OCI-LY3 (cell line): Measurements from ENCODE around the gene GPATCH8.
A peak's percentile ranks its signal among the peaks of the same experiment; 100 is the strongest.

Source experiments
- H2AFZ ChIP-seq: fragments of 200-600, 300-600 bp; shearing (Covaris generic); 2 replicates; pipeline ENCODE4 v1.6.0; 2014; ENCODE audit warnings: antibody characterized with exemption, low read depth, low read length
- H3K27ac ChIP-seq: fragments of 200-600, 300-600 bp; sonication (generic); 2 replicates; pipeline ENCODE4 v1.5.1; 2014; ENCODE audit warnings: mild to moderate bottlenecking, low read length, moderate library complexity, mixed read lengths
- H3K27me3 ChIP-seq: fragments of 200-600, 300-600 bp; sonication (generic); 2 replicates; pipeline ENCODE4 v1.6.1; 2014; ENCODE audit warnings: low read depth, low read length, mixed read lengths
- H3K36me3 ChIP-seq: fragments of 200-600, 300-600 bp; sonication (generic); replicated peaks from 2 replicates; pipeline ENCODE3; 2014; ENCODE audit warnings: low read depth, low read length, mixed read lengths
- H3K4me1 ChIP-seq: fragments of 300-600, 200-600 bp; sonication (generic); 2 replicates; pipeline ENCODE4 v1.6.1; 2014; ENCODE audit warnings: low read length, mixed read lengths
- H3K4me2 ChIP-seq: fragments of 200-600, 300-600 bp; sonication (generic); 2 replicates; pipeline ENCODE4 v1.6.1; 2014; ENCODE audit warnings: low read length, mixed read lengths
- H3K4me3 ChIP-seq: fragments of 300-600, 200-600 bp; sonication (generic); 2 replicates; pipeline ENCODE4 v1.5.1; 2014; ENCODE audit warnings: antibody characterized with exemption, mild to moderate bottlenecking, low read length, moderate library complexity
- H3K79me2 ChIP-seq: fragments of 300-600, 200-600 bp; shearing (Covaris generic); 2 replicates; pipeline ENCODE4 v1.6.1; 2014; ENCODE audit warnings: mild to moderate bottlenecking, low read length, mixed read lengths
- H3K9ac ChIP-seq: fragments of 300-600, 200-600 bp; shearing (Covaris generic); 2 replicates; pipeline ENCODE4 v1.6.0; 2014; ENCODE audit warnings: mild to moderate bottlenecking, low read length, moderate library complexity
- H3K9me3 ChIP-seq: fragments of 200-600, 300-600 bp; shearing (Covaris generic); 2 replicates; pipeline ENCODE4 v1.6.1; 2014; ENCODE audit warnings: low read length, mixed read lengths; ENCODE audit not compliant: insufficient read depth
- H4K20me1 ChIP-seq: fragments of 200-600, 300-600 bp; sonication (generic); 2 replicates; pipeline ENCODE4 v1.6.1; 2016; ENCODE audit warnings: low read length, mixed read lengths; ENCODE audit not compliant: insufficient read depth
- EZH2phosphoT487 ChIP-seq: fragments of 200-600 bp; shearing (Covaris generic); IDR thresholded peaks from 2 replicates; pipeline ENCODE4 v1.6.1; 2018; ENCODE audit warnings: antibody characterized with exemption, mixed run types, low read depth
- TF ChIP-seq, protein P1 (sequence below): fragments of 200-600, 300-600 bp; sonication (generic); IDR thresholded peaks from 2 replicates; pipeline ENCODE4 v1.5.1; 2014; ENCODE audit warnings: antibody characterized with exemption, low read length, low read depth

Gene GPATCH8

GRCh38 chr17:44501866-44502375 is 1.3 kb downstream of the GPATCH8 start:
- Histone ChIP-seq H3K27me3 (no peaks in the 10 kb centered on the region), H3K4me2 (peak overlapping the region; percentile 92), H3K79me2 (peaks cover 68% of the 10 kb centered on the region), H2AFZ (no peak overlapping the region), H3K4me1 (peaks cover 21% of the 10 kb centered on the region), H3K27ac (peak overlapping the region; percentile 82; the same call in 1 of the 2 replicates), H3K9me3 (no peaks in the 10 kb centered on the region), H4K20me1 (peaks cover 51% of the 10 kb centered on the region), H3K9ac (peak overlapping the region; percentile 89), H3K4me3 (peak overlapping the region; percentile 94), H3K36me3 (peaks cover 5% of the 10 kb centered on the region)
- TF ChIP-seq, protein P1, sequence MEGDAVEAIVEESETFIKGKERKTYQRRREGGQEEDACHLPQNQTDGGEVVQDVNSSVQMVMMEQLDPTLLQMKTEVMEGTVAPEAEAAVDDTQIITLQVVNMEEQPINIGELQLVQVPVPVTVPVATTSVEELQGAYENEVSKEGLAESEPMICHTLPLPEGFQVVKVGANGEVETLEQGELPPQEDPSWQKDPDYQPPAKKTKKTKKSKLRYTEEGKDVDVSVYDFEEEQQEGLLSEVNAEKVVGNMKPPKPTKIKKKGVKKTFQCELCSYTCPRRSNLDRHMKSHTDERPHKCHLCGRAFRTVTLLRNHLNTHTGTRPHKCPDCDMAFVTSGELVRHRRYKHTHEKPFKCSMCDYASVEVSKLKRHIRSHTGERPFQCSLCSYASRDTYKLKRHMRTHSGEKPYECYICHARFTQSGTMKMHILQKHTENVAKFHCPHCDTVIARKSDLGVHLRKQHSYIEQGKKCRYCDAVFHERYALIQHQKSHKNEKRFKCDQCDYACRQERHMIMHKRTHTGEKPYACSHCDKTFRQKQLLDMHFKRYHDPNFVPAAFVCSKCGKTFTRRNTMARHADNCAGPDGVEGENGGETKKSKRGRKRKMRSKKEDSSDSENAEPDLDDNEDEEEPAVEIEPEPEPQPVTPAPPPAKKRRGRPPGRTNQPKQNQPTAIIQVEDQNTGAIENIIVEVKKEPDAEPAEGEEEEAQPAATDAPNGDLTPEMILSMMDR = no peak
- no peak for TF ChIP-seq EZH2phosphoT487

DNA sequence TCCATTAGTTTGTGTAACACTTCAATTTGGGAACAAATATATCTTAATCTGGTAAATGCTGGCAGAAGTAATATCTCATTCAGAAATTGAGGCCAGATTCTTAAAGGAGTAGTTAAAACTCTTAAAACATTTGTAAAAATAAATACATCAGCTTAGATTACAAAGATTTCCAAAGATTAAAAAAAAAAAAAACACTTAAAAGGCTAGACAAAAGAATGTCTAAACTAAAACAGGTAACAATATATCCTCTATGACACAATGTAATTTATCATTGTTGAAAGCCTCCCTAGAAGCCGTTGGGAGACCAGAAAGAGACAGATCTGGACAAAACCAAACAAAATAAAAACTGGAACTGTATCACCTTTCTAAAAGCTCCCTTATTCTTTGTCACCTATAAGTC is 3.5 kb downstream of the GPATCH8 start:
- Histone ChIP-seq H3K27ac (no peak overlapping the region), H3K4me2 (no peak overlapping the region), H3K4me1 (peaks cover 21% of the 10 kb centered on the region), H3K27me3 (no peaks in the 10 kb centered on the region), H3K79me2 (peaks cover 90% of the 10 kb centered on the region), H3K4me3 (no peak overlapping the region), H3K36me3 (peaks cover 12% of the 10 kb centered on the region), H4K20me1 (peaks cover 73% of the 10 kb centered on the region), H3K9ac (no peak overlapping the region), H2AFZ (no peak overlapping the region), H3K9me3 (no peaks in the 10 kb centered on the region)
- TF ChIP-seq EZH2phosphoT487 = no peak
- TF ChIP-seq, protein P1 = no peak

GRCh38 chr17:44496815-44497214 is 6.4 kb downstream of the GPATCH8 start:
- no peak overlapping the region for H3K4me2 ChIP-seq
- H3K4me1 ChIP-seq = peaks cover 15% of the 10 kb centered on the region
- no peak overlapping the region for H3K4me3 ChIP-seq
- no peak overlapping the region for H2AFZ ChIP-seq
- peaks cover 90% of the 10 kb centered on the region for H4K20me1 ChIP-seq
- H3K27ac ChIP-seq = no peak overlapping the region
- TF ChIP-seq, protein P1 = no peak
- TF ChIP-seq EZH2phosphoT487 = no peak
- peaks cover 100% of the 10 kb centered on the region for H3K79me2 ChIP-seq
- no peaks in the 10 kb centered on the region for H3K9me3 ChIP-seq
- peaks cover 23% of the 10 kb centered on the region for H3K36me3 ChIP-seq
- no peak overlapping the region for H3K9ac ChIP-seq
- H3K27me3 ChIP-seq = no peaks in the 10 kb centered on the region

DNA sequence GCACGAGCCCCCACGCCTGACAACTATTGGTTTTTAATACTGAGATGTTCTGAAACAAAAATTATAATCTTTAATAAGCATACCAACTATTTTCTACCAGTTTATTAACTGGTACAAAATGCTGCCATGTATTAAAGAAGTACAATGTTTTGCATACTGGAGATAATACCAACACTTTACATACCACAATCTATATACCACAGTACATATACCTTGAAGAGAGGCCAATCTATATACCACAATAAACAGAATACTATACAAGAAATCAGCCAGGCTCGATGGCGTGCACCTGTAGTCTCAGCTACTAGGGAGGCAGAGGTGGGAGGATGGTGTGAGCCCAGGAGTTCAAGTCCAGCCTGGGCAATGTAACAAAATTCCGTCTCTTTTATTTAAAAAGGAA is 9.9 kb downstream of the GPATCH8 start:
- TF ChIP-seq EZH2phosphoT487 = no peak
- TF ChIP-seq, protein P1 = no peak
- H3K79me2 ChIP-seq = peaks cover 100% of the 10 kb centered on the region
- peaks cover 4% of the 10 kb centered on the region; the same call in 1 of the 2 replicates for H3K4me1 ChIP-seq
- peaks cover 72% of the 10 kb centered on the region for H4K20me1 ChIP-seq
- no peak overlapping the region for H3K4me3 ChIP-seq
- peaks cover 32% of the 10 kb centered on the region for H3K36me3 ChIP-seq
- H3K27ac ChIP-seq = no peak overlapping the region
- H3K9me3 ChIP-seq = no peaks in the 10 kb centered on the region
- H2AFZ ChIP-seq = no peak overlapping the region
- H3K27me3 ChIP-seq = no peaks in the 10 kb centered on the region
- no peak overlapping the region for H3K4me2 ChIP-seq
- H3K9ac ChIP-seq = no peak overlapping the region
